HG03039 (cell line): ENCODE data around the gene PIK3C2G.
"Not testable (repeated sequence)": the region's sequence is repeated elsewhere in the genome, so short reads cannot be mapped to it uniquely, and the experiment has no call there.

Source experiments
- ATAC-seq: cut with Tn5 transposase; IDR thresholded peaks from one replicate; pipeline ENCODE4 v1.9.1; 2021; ENCODE audit warnings: mild to moderate bottlenecking, moderate library complexity; ENCODE audit not compliant: unreplicated experiment

Gene PIK3C2G, protein sequence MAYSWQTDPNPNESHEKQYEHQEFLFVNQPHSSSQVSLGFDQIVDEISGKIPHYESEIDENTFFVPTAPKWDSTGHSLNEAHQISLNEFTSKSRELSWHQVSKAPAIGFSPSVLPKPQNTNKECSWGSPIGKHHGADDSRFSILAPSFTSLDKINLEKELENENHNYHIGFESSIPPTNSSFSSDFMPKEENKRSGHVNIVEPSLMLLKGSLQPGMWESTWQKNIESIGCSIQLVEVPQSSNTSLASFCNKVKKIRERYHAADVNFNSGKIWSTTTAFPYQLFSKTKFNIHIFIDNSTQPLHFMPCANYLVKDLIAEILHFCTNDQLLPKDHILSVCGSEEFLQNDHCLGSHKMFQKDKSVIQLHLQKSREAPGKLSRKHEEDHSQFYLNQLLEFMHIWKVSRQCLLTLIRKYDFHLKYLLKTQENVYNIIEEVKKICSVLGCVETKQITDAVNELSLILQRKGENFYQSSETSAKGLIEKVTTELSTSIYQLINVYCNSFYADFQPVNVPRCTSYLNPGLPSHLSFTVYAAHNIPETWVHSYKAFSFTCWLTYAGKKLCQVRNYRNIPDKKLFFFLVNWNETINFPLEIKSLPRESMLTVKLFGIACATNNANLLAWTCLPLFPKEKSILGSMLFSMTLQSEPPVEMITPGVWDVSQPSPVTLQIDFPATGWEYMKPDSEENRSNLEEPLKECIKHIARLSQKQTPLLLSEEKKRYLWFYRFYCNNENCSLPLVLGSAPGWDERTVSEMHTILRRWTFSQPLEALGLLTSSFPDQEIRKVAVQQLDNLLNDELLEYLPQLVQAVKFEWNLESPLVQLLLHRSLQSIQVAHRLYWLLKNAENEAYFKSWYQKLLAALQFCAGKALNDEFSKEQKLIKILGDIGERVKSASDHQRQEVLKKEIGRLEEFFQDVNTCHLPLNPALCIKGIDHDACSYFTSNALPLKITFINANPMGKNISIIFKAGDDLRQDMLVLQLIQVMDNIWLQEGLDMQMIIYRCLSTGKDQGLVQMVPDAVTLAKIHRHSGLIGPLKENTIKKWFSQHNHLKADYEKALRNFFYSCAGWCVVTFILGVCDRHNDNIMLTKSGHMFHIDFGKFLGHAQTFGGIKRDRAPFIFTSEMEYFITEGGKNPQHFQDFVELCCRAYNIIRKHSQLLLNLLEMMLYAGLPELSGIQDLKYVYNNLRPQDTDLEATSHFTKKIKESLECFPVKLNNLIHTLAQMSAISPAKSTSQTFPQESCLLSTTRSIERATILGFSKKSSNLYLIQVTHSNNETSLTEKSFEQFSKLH (N-terminal part only)

GRCh38 chr12:18261273-18261672 is at the start of gene PIK3C2G:
Gene PIK3C2G, plus strand, starts transcription at chr12:18261518. Its CDS starts 20,564 bp downstream, at chr12:18282082.
- no peak for ATAC-seq

DNA sequence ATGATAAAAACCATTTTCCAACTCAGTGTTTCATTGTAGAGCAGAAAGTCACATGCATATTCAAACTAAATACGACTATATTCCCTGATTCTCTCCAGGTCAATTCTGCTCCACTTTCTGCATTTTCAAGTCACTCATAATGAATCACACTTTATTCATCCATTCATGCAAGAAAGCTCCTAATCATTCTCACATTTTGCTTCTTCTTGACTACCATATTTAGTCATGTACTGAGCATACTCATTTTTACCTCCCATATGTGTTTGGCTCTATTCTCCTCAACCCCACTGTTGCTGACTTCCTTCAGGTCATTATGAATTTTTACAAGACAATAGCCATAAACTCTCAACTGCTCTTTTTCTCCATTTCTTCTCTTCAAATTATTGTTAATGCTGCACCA is 43.4 kb upstream of the PIK3C2G start:
- no peak for ATAC-seq

DNA sequence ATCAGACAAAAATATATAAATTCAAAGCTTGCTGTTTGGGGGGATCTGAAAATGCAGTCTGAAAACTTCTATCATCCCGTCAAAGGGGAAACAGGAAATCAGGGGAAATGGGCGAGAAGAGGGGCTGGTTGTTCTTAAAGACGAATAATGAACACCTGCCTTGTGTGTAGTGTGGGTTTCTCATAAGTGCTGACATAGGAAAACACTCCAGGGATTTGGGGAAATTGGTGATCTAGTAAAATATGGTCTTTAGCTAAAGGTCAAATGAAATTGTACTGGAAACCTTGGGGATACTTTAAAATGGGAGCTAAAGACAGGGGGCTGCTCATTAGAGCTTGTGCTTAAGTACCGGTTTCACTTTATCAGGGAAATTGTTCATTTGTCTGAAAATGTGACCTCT is 39.6 kb upstream of the PIK3C2G start:
- ATAC-seq = no peak

GRCh38 chr12:18222699-18223098 is 38.6 kb upstream of the PIK3C2G start:
- no peak for ATAC-seq

DNA sequence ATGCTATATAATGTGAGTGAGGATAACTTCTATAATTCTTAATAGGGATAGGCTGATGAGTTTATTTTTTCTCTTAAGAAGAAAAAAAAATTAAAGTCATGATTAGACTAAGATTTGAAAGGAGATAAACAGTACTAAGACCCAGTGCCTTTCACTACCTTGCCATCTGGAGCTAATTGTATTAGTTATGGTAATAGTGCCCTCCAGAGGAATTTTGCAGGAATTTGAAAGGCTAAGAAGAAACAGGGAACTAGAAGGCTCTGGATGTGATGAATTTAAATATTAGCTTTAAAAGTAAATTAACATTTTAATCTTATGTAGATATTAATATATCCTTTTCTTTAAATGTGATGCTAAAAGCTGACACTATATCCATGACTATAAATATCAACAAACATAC is 36.6 kb upstream of the PIK3C2G start:
- ATAC-seq = no peak

GRCh38 chr12:18239526-18239925 is 21.8 kb upstream of the PIK3C2G start:
- ATAC-seq = no peak

DNA sequence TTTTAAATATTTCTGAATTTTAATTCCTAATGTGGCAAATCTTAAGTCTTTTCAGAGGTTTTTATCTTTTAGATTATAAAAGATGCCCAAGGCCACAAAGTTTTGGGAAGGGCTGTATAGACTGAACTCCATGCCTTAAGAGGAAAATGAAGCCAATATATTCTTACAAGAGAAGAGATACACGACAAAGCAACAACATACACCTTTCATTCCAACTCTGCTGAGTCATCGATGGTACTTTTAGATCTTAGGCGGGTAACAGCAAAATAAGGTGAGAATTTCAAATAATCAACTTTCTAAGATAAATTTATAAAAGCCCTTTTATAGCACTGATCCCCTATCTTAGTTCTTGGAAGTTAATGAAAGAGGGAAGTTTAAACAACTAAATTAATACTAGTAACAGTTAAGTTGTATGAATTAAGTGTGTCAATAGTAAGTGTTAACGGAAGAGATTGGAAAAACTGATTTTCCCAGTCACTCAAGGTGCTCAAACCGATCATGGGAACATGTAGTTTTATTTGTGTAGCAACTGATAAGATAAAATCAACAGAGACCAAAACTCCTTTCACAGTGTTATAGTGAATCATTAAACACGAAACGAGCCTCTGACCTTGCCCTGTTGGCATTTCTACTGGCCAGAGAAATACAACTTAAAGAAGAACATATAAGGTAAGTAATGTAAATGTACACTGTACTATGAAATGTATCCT is 18.8 kb upstream of the PIK3C2G start:
- ATAC-seq = no peak

GRCh38 chr12:18243238-18243637 is 18.1 kb upstream of the PIK3C2G start:
- no peak for ATAC-seq

- no peak for ATAC-seq
Measured at GRCh38 chr12:18246066-18246465, 15.3 kb upstream of the PIK3C2G start.

GRCh38 chr12:18250313-18250916 is 10.9 kb upstream of the PIK3C2G start:
- no peak for ATAC-seq

DNA sequence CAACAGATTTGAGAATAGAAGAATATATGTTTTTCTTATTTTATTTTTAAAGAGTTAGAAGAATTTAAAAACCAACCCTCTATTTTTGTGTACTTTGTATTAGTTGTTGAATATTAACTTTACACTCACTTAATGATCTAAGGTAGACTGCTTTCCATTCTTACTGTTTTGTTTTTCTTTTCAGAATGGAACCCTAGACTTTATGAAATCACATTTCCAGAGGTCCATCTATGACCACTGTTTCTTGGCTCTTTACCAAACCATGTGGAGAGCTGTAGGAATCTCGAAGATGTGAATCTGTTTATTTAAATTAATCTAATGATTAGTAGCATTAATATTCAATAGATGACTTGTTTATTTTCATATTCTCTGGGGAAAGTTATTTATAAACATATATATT is 7.2 kb upstream of the PIK3C2G start:
- ATAC-seq = no peak

DNA sequence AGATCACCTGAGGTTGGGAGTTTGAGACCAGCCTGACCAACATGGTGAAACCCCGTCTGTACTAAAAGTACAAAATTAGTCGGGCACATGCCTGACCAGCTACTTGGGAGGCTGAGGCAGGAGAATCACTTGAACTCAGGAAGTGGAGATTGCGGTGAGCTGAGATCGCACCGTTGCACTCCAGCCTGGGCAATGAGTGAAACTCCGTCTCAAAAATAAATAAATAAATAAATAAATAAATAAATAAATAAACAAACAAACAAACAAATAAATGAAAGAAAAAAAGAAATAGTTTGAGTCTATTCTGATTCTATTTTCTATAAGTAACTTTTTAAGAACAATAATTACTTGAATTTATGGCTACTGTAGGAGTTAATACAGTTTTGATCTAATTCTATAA is 6.3 kb upstream of the PIK3C2G start:
- ATAC-seq = not testable (repeated sequence)

DNA sequence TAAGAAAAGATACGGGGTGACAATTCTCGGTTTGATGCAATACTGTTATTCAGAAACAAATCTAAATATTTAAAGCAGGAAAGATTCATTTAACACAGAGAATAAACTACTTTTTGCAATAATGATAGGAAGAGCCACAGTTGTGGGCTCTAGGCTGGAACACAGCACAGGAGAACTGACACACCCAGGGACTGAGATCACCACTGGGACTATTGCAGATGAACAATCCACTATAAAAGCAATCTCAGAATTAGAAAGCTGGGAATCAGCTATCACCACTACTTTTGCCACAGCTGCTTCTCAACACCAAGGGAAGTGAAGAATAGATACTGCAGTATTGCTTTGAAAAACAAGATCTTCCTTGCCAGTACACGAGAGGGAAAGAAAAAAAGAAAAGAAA is 4.1 kb upstream of the PIK3C2G start:
- no peak for ATAC-seq

DNA sequence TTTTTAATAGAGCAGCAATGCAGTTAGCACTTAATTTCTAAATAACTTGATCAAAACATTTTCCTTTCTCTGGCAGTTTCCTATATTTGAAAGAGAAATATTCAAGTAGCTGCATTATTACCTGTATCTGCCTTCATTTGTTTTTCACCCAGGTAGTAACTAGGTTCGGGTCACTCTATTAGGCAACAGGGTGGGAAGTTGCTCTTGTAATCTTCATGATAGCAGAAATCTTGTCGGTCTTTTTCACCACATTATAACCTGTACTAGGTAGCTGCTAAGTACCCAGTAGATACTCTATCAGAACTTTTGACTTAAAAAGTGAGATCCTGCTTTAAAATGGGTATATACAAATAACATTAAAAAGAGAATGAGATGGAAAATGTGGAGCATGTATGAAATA is 2.4 kb upstream of the PIK3C2G start:
- ATAC-seq = no peak

DNA sequence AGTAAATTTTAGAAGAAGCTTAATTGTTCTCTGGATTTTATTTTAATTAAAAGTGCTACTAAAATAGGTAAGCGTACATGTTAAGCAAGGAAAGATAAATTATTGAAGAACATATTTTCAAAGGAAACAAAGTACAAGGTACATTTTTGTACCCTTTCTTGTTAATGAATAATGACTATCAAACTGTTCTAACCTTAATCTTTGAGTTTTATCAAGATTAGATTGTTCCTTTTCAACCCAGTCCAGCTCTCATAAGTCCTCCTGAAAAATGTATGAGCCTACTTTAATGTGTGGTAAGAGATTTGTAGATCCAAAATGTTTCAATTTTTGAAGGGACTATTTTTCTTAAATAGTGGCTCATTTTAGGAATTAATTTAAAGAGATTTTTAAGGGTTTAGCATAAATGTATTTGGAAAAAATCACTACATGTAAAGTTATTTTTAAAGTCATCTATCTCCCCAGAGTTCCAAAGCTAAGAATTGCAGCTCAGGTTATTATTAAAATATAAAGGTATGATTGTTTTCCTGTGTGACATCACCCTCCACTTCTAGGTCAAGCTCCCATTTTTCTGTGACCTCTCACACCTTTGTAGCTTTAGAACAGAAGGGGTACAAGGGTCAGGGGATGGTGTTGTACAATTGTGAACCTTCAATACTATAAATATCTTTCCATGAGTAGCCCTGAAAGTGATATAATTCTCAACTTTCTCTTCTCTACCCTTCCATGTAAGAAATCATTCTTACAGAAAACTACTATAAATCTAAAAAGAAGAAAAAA is 1.2 kb upstream of the PIK3C2G start:
- no peak for ATAC-seq

DNA sequence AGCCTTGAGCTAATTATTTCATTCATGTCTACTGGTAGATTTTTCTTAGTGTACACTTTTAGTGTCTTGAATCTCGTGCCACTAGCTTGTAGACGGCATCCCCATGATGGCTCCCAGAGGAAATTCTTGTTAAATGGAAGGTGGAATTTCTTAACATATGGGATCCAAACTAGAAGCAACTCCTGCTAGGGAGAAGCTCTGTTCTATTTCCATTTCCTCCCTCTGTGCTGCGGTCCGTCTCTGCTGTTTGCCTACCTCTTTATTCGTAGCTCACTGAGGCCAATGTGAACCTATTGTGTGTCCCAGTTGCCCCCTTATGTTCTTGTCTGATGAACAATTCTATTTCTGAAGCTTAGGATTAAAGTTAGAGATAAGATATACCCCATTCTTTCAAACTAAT is 588 bp downstream of the PIK3C2G start:
- ATAC-seq = no peak

- no peak for ATAC-seq
Measured at GRCh38 chr12:18262514-18262913, 1.2 kb downstream of the PIK3C2G start.

- ATAC-seq = no peak
Measured at GRCh38 chr12:18264581-18265075, 3.3 kb downstream of the PIK3C2G start.

DNA sequence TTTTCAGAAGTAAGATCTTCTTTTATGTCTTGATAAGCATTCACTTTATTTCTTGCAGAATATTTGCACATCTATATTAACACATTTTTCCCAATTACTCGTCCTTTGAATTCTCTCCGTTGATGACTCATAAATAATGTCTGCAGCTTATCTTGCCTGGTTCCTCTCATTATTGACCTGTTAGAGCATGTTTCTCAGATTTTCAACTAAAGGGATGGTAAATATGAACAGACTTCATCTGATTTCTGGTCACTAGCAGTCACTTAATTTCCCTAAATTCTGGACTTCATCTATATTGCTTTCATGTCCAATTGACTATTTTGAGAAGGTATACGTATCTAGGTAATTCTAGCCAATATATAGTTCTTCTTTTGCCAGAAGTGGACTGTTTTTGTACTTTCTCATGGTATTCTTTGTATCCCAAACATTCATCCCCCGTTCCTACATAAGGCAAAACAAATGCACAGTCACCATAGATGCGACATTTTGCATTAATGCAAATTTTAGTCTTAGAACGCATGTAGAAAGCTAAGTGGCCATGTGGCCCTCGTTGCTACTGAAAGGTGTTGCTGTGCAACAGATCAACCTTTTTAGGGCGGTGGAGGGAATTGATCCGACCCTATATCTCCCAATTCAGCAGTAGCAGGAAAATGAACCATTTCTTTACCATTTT is 6.2 kb downstream of the PIK3C2G start:
- ATAC-seq = no peak
